ENCODE measurements around the gene BLTP3A.

- no peak for TF ChIP-seq CTCF (IDR thresholded peaks at IDR 0.05)
- no peak for TF ChIP-seq EZH2 (IDR thresholded peaks at IDR 0.05; ENCODE audit: borderline replicate concordance, insufficient read depth, low read depth, low read length, poor library complexity, severe bottlenecking)
These were observed 7.7 kb downstream of the BLTP3A start for GRCh38 chr6:34799547-34799946.
